ENCODE measurements around the gene ZP1. TPM values are rescaled to one million over a fixed set of nuclear protein-coding genes. Genes with fewer than 3 reads are reported as not detected.

The ZP1 gene
- total and polyA plus RNA-seq, 2 donors: 0.35 TPM; not detected in 1

GRCh38 chr11:60836866-60837515 lies 30.4 kb upstream of the ZP1 start:
- Histone ChIP-seq H3K36me3 (ENCODE audit: insufficient read depth) (no peaks in the 10 kb centered on the region), H3K4me3 (ENCODE audit: low read depth, low read length) (no peak overlapping the region), H3K4me1 (ENCODE audit: insufficient read depth) (peaks cover 5% of the 10 kb centered on the region), H3K27ac (ENCODE audit: low read depth) (no peak overlapping the region)
- 43% methylated on average over 9 of the region's 9 CpGs for WGBS
- DNase-seq (ENCODE audit: extremely low spot score): no peak

GRCh38 chr11:60838132-60838531 lies 29.2 kb upstream of the ZP1 start:
- no peak overlapping the region for H3K4me3 ChIP-seq (ENCODE audit: low read depth, low read length)
- WGBS: 70% methylated on average over 7 of the region's 7 CpGs
- H3K27ac ChIP-seq (ENCODE audit: low read depth): no peak overlapping the region
- peaks cover 5% of the 10 kb centered on the region for H3K4me1 ChIP-seq (ENCODE audit: insufficient read depth)
- DNase-seq (ENCODE audit: extremely low spot score): no peak
- no peaks in the 10 kb centered on the region for H3K36me3 ChIP-seq (ENCODE audit: insufficient read depth)

- 62% methylated on average over 14 of the region's 14 CpGs for WGBS
These were observed 26.6 kb upstream of the ZP1 start for GRCh38 chr11:60840470-60841430.

GRCh38 chr11:60841797-60842667 lies 25.3 kb upstream of the ZP1 start, which contains the start of gene CCDC86:
TSS of gene CCDC86 (plus strand) at chr11:60842113. CDS start at chr11:60842125, 12 bp downstream.
- DNase-seq (ENCODE audit: extremely low spot score): peak; percentile 83
- under 1% methylated on average over 57 of the region's 57 CpGs for WGBS
- peaks cover 5% of the 10 kb centered on the region for H3K4me1 ChIP-seq (ENCODE audit: insufficient read depth)
- H3K27ac ChIP-seq (ENCODE audit: low read depth): peak within 1 kb of the TSS; percentile 75
- no peaks in the 10 kb centered on the region for H3K36me3 ChIP-seq (ENCODE audit: insufficient read depth)
- peak within 1 kb of the TSS; percentile 63 for H3K4me3 ChIP-seq (ENCODE audit: low read depth, low read length)

More at GRCh38 chr11:60840470-60841430, 26.6 kb upstream of the ZP1 start:
- H3K27ac ChIP-seq (ENCODE audit: low read depth): peak overlapping the region; percentile 84
- no peak overlapping the region for H3K4me3 ChIP-seq (ENCODE audit: low read depth, low read length)
- H3K36me3 ChIP-seq (ENCODE audit: insufficient read depth): no peaks in the 10 kb centered on the region
- peaks cover 5% of the 10 kb centered on the region for H3K4me1 ChIP-seq (ENCODE audit: insufficient read depth)
- DNase-seq (ENCODE audit: extremely low spot score): no peak

GRCh38 chr11:60842668-60843600 lies 24.4 kb upstream of the ZP1 start:
- Histone ChIP-seq H3K4me3 (ENCODE audit: low read depth, low read length) (peak overlapping the region; percentile 63), H3K4me1 (ENCODE audit: insufficient read depth) (peaks cover 5% of the 10 kb centered on the region), H3K36me3 (ENCODE audit: insufficient read depth) (no peaks in the 10 kb centered on the region), H3K27ac (ENCODE audit: low read depth) (no peak overlapping the region)
- DNase-seq (ENCODE audit: extremely low spot score): no peak
- 14% methylated on average over 23 of the region's 23 CpGs for WGBS

GRCh38 chr11:60844045-60844869 lies 23.1 kb upstream of the ZP1 start:
- H3K4me3 ChIP-seq (ENCODE audit: low read depth, low read length): no peak overlapping the region
- 64% methylated on average over 10 of the region's 10 CpGs for WGBS
- H3K4me1 ChIP-seq (ENCODE audit: insufficient read depth): peaks cover 5% of the 10 kb centered on the region
- DNase-seq (ENCODE audit: extremely low spot score): no peak
- no peak overlapping the region for H3K27ac ChIP-seq (ENCODE audit: low read depth)
- no peaks in the 10 kb centered on the region for H3K36me3 ChIP-seq (ENCODE audit: insufficient read depth)

- 47% methylated on average over 4 of the region's 4 CpGs for WGBS
- Histone ChIP-seq H3K4me3 (ENCODE audit: low read depth, low read length) (no peak overlapping the region), H3K4me1 (ENCODE audit: insufficient read depth) (peaks cover 5% of the 10 kb centered on the region), H3K27ac (ENCODE audit: low read depth) (no peak overlapping the region), H3K36me3 (ENCODE audit: insufficient read depth) (no peaks in the 10 kb centered on the region)
- no peak for DNase-seq (ENCODE audit: extremely low spot score)
These were observed 22.5 kb upstream of the ZP1 start for GRCh38 chr11:60844870-60845221.

GRCh38 chr11:60845338-60845737 lies 22.0 kb upstream of the ZP1 start:
- Histone ChIP-seq H3K27ac (ENCODE audit: low read depth) (no peak overlapping the region), H3K4me1 (ENCODE audit: insufficient read depth) (peaks cover 5% of the 10 kb centered on the region), H3K4me3 (ENCODE audit: low read depth, low read length) (no peak overlapping the region), H3K36me3 (ENCODE audit: insufficient read depth) (no peaks in the 10 kb centered on the region)
- no peak for DNase-seq (ENCODE audit: extremely low spot score)
- 84% methylated on average over 8 of the region's 8 CpGs for WGBS

- no peak for DNase-seq (ENCODE audit: extremely low spot score)
- no peaks in the 10 kb centered on the region for H3K4me1 ChIP-seq (ENCODE audit: insufficient read depth)
- no peak overlapping the region for H3K4me3 ChIP-seq (ENCODE audit: low read depth, low read length)
- H3K36me3 ChIP-seq (ENCODE audit: insufficient read depth): peaks cover 3% of the 10 kb centered on the region
- 73% methylated on average over 13 of the region's 13 CpGs for WGBS
- H3K27ac ChIP-seq (ENCODE audit: low read depth): no peak overlapping the region
These were observed 20.1 kb upstream of the ZP1 start for GRCh38 chr11:60847281-60847680.

- H3K36me3 ChIP-seq (ENCODE audit: insufficient read depth): peaks cover 3% of the 10 kb centered on the region
- 93% methylated on average over 12 of the region's 12 CpGs for WGBS
These were observed 19.4 kb upstream of the ZP1 start for GRCh38 chr11:60847896-60848295.

GRCh38 chr11:60848714-60849151 lies 18.6 kb upstream of the ZP1 start:
- no peak overlapping the region for H3K4me3 ChIP-seq (ENCODE audit: low read depth, low read length)
- WGBS: 87% methylated on average over 10 of the region's 10 CpGs
- H3K27ac ChIP-seq (ENCODE audit: low read depth): no peak overlapping the region
- H3K4me1 ChIP-seq (ENCODE audit: insufficient read depth): no peaks in the 10 kb centered on the region
- no peak for DNase-seq (ENCODE audit: extremely low spot score)
- peaks cover 3% of the 10 kb centered on the region for H3K36me3 ChIP-seq (ENCODE audit: insufficient read depth)

More at GRCh38 chr11:60847896-60848295, 19.4 kb upstream of the ZP1 start:
- H3K4me3 ChIP-seq (ENCODE audit: low read depth, low read length): no peak overlapping the region
- no peaks in the 10 kb centered on the region for H3K4me1 ChIP-seq (ENCODE audit: insufficient read depth)
- no peak overlapping the region for H3K27ac ChIP-seq (ENCODE audit: low read depth)
- DNase-seq (ENCODE audit: extremely low spot score): no peak

Data from urinary bladder (tissue), 4 donors.